Mucosa of gallbladder (tissue), 1 donor: Measurements from ENCODE around the gene SLC15A3. TPM values are rescaled to one million over a fixed set of nuclear protein-coding genes. Genes with fewer than 3 reads are reported as not detected.
"Not testable (repeated sequence)": the region's sequence is repeated elsewhere in the genome, so short reads cannot be mapped to it uniquely, and the experiment has no call there.

ENCODE experiments used
- DNase-seq: peaks from one replicate; pipeline ENCODE4 v3.0.0-alpha.2; 2020; ENCODE audit warnings: low spot score
- total RNA-seq: library from RNA; stranded (reverse); gene quantifications from one replicate; pipeline ENCODE4 v1.2.1, GENCODE V29; 2021
- donor health status: DM: no; HTN: no; CAD: no.

Gene SLC15A3
- total RNA-seq, 1 donor from 2014 or later = 23.2 TPM

DNA sequence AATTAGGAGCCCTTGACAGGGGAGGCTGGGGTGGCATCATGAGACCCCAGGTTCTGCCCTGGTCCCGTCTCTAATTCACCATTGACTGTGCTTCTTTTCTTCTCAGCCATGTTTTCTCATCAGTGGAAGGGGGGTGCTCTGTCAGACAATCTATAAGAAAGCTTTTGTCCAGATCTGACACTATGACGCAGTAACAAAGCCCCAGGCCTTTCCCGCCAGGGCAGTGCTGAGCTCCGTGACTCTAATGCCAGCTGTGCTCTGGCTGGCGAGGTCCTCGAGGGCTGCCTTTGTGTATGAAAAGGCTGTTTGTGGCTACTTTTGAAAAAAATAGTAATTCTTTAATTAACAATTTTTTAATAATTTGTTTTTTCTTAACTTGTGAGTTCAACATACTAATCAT is 22.8 kb upstream of the SLC15A3 start:
- DNase-seq = no peak

DNA sequence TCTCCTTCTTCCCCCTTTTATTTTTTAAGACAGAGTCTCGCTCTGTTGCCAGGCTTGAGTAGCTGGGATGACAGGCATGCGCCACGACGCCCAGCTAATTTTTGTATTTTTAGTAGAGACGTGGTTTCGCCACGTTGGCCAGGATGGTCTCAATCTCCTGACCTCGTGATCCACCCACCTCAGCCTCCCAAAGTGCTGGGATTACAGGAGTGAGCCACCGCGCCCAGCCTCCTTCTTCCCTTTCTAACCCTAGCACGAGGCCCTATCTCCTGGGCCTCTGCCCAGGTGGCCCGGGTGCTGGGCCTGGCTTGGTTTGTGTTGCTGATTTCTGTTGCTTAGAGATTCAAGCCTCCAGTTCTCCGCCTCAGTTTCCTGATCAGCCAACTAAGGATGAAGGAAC is 22.3 kb upstream of the SLC15A3 start:
- not testable (repeated sequence) for DNase-seq

DNA sequence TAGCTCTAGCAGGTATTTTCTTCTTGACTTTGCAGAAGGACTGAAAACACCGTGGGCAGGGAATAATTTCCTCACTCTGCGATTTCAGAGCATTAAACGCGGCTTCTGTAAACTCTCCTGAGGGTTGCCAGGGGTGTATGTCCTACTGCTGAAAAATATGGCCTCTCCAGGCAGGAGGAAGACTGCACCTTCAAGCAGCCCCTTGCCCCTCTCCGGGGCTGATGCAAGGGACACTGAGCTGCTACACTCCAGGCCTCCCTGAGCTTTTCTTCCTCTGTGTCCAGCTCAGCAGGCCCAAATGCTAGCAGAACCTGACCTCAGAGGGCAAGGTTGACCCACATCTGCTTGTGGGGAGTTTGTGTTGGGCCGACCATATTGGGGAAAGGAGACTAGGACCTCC is 21.7 kb upstream of the SLC15A3 start:
- no peak for DNase-seq

DNA sequence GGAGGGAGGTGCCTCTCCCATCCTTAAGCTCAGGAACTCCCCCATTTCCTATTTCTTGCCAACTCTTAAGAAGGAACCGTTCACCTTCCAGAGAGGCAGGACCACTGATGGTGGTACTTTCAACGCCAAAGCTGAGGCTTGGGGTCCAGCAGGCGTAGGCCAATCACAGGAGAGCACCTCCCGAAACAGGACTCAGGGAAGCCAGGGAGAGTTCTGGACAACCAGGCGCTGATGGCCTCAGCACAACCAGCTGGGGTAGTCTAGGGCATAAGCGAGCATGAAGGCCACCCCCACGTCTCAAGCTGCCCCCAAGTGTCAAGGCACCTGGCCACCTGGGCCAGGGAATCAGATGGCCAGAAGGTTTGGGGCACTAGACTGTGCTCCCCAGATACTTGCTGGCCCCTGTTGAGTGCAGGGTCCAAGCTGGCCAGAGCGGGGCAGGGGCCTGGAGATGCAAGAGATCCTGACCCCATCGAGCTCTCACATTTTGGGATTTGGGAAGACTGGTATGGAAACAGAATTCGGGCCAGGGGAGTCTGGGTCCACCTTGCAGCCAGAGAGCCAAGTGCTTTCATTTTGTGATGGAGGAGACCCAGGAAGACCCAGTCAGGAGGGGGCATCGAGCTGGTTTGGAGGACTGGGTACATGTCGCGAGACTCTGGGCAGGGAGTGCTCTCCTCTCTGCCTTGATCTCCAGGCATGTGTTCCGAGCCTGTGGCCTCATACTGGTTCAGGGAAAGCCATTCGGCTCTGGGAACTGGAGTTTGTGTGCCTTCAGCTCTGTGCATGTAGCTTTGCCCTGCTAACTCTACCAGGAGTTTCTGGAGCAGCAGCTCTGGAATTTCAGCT is 20.4 kb upstream of the SLC15A3 start:
- DNase-seq = no peak

DNA sequence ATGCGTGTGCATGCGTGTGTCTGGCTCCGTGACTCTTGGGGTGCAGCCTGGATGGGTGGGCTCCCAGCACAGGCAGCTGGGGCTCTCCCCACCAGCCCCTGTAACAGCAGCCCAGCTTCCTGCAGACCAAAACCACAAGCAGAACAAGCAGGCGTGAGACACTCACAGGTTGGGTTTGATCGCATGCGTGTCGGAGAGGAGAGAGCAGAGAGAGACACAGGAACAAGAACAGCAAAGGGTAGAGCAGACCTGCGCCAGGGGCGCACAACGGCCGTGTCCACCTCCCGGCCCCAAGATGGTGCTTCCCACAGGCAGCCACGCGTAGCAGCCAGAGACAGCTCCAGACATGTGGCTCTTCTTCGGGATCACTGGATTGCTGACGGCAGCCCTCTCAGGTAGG is 19.5 kb upstream of the SLC15A3 start, which contains the start of gene CD6:
Gene CD6 (plus strand): TSS at position 161 of the 400 bp plus-strand sequence. CDS start 186 bp downstream, at position 347.
- DNase-seq = no peak

GRCh38 chr11:60970890-60971289 is 18.9 kb upstream of the SLC15A3 start:
- DNase-seq = no peak

DNA sequence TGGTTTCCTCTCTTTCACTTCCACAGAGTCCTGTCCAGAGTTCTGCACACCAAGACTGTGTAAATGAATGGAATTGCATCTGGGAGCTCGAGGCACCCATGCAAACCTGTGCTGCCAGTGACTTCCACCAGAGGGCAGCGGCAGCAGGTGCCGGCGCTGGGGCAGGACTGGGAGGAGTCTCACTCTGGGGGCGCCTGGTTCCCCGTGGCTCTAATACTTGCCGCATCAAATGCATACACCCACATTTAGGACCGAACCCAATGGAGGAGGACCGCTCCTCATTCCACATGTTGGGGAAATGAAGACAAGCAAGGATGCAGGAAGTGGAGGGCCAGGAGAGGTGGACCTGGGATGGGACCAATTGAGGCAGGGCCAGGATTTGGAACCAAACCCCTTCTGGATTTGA is 18.4 kb upstream of the SLC15A3 start:
- DNase-seq = peak; percentile 64

DNA sequence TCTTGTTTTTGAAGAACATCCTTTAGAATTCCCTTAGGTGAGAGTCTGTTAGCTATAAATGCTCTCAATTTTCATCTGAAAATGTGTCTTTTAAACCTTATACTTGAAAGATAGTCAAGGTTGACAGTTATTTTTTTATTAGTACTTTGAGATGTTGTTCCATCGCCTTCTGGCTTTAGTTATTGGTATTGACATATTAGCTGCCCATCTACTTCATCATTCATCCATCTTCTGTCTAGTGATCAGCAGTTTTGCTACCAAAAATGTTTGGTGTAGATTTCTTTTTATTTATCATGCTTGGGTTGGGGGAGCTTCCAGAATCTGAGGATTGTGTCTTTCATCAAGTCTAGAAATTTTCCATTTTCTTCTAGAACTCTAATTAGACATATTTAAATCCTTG is 16.2 kb upstream of the SLC15A3 start:
- DNase-seq = no peak

DNA sequence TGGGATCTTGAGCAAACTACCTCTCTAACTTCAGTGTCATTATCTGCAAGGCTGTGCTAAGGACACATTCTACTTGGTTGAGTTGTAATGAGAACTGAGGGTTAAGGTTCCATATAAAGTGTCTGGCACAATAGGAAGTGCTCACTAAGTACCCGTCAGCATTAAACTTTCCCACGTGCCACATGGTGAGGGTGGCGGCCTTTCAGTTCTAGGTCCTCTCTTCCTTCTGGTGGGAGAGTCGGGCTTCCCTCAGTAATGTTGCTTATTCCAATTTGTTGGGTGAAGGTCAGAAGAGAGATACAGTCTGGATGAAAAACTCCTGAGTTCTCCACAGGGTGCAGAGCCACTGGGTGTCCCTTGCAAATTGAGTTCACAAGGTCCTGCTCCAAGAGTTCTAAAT is 14.9 kb upstream of the SLC15A3 start:
- DNase-seq = no peak

DNA sequence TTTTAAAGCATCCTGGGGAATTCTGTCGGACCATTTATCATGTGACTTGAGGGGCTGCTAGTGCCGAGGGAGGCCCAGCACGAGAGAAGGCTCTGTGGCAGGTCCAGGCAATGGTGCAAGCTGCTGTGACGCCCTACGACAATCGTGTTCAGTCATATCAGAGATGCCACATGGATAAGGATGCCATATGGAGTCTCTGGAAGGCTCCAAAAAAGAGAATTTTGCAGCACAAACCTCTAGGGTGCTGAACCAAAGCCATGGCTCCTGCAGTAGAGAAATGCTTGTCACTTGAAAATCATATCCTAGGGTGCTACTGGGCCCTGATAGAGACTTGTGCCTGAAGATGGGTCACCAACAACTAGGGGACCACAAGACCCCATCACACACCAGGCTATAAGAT is 12.8 kb upstream of the SLC15A3 start:
- DNase-seq = no peak

DNA sequence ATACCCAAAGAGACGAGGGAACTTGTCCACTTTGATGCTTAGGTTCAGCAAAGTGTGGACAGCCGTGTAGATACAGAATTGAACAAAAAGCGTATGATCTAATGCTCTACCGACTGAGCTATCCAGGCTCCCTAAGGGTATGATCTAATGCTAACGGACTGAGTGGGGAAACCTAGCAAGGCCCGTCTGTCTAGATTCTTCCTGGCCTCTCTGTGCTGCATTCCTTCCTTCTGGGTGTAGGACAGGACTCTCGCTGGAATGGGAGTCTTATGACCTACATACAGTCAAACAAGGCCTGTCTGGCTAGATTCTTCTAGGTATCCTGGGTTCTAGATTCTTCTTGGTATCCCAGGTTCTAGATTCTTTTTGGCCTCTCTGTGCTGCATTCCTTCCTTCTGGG is 8.4 kb upstream of the SLC15A3 start:
- DNase-seq = no peak

- DNase-seq = no peak
Observed at GRCh38 chr11:60959431-60959830, 7.5 kb upstream of the SLC15A3 start.

- no peak for DNase-seq
Observed at GRCh38 chr11:60957188-60957587, 5.2 kb upstream of the SLC15A3 start.

DNA sequence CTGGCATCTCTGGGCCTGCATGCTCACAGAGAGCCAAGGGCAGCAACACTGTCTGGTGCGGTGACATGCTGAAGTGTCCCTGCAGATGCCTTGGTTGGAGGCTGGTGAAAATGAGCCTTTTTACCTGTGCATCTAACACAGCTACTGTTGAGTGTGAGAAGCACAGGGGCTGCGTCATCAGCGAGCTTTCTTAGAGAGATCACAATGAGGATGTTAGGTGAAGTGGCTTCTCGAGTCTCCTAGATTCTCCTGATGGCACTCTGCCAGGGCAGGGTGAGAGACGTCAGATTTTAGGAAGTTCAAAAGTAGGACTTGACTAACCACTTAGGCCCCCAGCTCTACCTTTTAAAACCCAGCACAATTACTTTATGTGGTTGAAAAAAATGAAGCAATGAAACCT is 3.6 kb upstream of the SLC15A3 start:
- DNase-seq = no peak

DNA sequence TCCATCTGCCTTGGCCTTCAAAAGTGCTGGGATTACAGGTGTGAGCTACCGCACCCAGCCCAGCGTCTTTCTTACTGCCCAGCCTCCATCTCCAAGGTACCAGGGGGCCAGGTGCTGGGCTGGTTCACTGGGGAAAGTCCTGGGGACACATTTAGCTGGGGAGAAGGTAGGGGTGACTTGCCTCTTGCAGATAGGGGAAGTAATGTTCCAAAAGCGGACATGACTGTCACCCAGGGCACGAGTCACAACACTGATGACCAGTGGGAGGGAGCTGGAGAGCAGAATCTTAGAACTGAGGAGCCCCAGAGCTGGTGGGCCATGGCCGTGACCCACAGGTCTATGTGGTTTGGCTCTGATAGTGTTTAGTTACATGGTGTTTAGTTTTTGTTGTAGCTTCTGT is 2.4 kb upstream of the SLC15A3 start:
- no peak for DNase-seq

- no peak for DNase-seq
Observed at GRCh38 chr11:60953781-60954180, 1.8 kb upstream of the SLC15A3 start.

- DNase-seq = no peak
Observed at GRCh38 chr11:60952742-60953170, 780 bp upstream of the SLC15A3 start.

- no peak for DNase-seq
Observed at GRCh38 chr11:60951606-60951903, 421 bp downstream of the SLC15A3 start.

GRCh38 chr11:60950933-60951605 is 907 bp downstream of the SLC15A3 start:
- DNase-seq = no peak

- no peak for DNase-seq
Observed at GRCh38 chr11:60950024-60950423, 2.0 kb downstream of the SLC15A3 start.

GRCh38 chr11:60948250-60948649 is 3.7 kb downstream of the SLC15A3 start:
- no peak for DNase-seq

GRCh38 chr11:60947700-60948099 is 4.3 kb downstream of the SLC15A3 start:
- no peak for DNase-seq

DNA sequence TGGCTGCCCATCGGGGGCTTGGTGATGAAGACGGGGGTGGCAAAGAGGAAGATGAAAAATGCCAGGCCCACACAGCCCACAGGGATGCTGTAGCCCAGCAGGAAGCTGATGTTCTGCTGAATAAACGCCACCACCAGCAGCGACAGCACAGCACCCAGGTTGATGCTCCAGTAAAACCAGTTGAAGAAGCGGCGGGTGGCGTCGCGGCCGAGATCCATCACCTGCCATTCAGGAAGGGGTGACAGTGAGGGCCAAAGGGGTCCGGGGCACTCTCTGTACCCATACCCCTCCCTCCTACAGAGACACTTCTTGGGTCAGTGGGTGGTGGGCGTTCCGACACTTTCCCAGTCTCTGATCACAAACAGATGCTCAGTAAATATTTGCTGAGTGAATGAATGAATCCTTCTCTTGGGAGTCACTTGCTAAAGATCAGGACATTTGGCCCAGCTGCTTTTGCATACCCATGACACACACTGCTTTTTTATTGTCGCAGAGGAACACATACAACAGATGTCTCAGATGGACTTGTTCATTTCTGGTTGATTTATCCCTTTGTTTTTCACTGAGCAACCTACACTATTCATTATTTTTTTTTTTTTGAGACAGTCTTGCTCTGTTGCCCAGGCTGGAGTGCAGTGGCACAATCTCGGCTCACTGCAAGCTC is 5.2 kb downstream of the SLC15A3 start:
- no peak for DNase-seq
